ENCODE data around the gene TRIM34. TPM values are rescaled to one million over a fixed set of nuclear protein-coding genes. Genes with fewer than 3 reads are reported as not detected.
"Not testable (repeated sequence)": the region's sequence is repeated elsewhere in the genome, so short reads cannot be mapped to it uniquely, and the experiment has no call there.

Gene TRIM34
- total and polyA plus RNA-seq, 2 donors (not counting 1 experiment from before 2014, with no cell fraction given), result 21.9 to 29.1 TPM

DNA sequence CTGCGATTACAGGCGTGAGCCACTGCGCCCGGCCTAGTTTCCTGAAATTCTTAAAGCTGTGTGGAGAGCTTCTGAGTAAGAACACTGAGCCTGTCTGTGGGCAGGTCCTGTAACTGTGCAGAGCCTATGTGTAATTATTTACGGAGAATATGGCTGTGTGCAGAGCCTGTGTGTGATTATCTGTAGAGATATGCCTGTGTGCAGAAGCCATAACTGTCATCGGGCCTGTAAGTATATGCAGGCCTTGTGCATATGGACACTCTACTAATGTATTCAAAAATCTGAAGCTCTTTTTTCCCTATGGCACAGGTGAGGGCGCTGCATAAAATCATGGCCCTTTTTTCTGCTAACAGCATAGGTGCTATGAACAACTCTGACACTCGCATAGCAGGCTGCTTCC, 44.2 kb upstream of the TRIM34 start, which contains the start of gene OR52B6:
TSS of gene OR52B6 (plus strand) at position 301 of the 400 bp plus-strand sequence. CDS start at position 301, 0 bp downstream.
- H3K4me1 Mint-ChIP-seq, result no peaks in the 10 kb centered on the region
- no peaks in the 10 kb centered on the region for H3K27me3 ChIP-seq (replicated peaks in 1 of 4; ENCODE audit: control extremely low read depth in 1 of 4, control insufficient read depth in 3 of 4, insufficient read depth in 4 of 4, low read length in 3 of 4)
- no peaks in the 10 kb centered on the region for H3K9me3 Mint-ChIP-seq (ENCODE audit: insufficient read depth)
- no peaks in the 10 kb centered on the region for H3K36me3 ChIP-seq (replicated peaks in 1 of 2; ENCODE audit: control extremely low read depth in 1 of 2, control insufficient read depth in 1 of 2, extremely low read depth in 1 of 2, insufficient read depth in 2 of 2, low read length in 1 of 2)
- ChIA-PET POLR2A (no interaction called here), CTCF (interaction anchor here (1.3 kb wide), 1 partner anchor 19 kb away, joined by 4 read pairs; no protein-coding TSS in a partner anchor)
- H3K27ac ChIP-seq (ENCODE audit: low read length in 2 of 2), result no peak within 1 kb of the TSS
- no peak within 1 kb of the TSS for H3K9ac ChIP-seq (ENCODE audit: low read length)
- H2AFZ ChIP-seq (ENCODE audit: insufficient read depth, low read depth, low read length, poor library complexity, severe bottlenecking), result no peak within 1 kb of the TSS
- no peaks in the 10 kb centered on the region for H4K20me1 ChIP-seq (ENCODE audit: control insufficient read depth, insufficient read depth, low read length, poor library complexity, severe bottlenecking)
- TF ChIP-seq, protein P1, sequence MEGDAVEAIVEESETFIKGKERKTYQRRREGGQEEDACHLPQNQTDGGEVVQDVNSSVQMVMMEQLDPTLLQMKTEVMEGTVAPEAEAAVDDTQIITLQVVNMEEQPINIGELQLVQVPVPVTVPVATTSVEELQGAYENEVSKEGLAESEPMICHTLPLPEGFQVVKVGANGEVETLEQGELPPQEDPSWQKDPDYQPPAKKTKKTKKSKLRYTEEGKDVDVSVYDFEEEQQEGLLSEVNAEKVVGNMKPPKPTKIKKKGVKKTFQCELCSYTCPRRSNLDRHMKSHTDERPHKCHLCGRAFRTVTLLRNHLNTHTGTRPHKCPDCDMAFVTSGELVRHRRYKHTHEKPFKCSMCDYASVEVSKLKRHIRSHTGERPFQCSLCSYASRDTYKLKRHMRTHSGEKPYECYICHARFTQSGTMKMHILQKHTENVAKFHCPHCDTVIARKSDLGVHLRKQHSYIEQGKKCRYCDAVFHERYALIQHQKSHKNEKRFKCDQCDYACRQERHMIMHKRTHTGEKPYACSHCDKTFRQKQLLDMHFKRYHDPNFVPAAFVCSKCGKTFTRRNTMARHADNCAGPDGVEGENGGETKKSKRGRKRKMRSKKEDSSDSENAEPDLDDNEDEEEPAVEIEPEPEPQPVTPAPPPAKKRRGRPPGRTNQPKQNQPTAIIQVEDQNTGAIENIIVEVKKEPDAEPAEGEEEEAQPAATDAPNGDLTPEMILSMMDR (IDR thresholded peaks at IDR 0.05), result no peak
- no peak for TF ChIP-seq EZH2 (IDR thresholded peaks at IDR 0.05; ENCODE audit: borderline replicate concordance, insufficient read depth, low read depth, low read length, poor library complexity, severe bottlenecking)
- H3K4me1 ChIP-seq (ENCODE audit: control insufficient read depth in 2 of 2, insufficient read depth in 2 of 2, low read length in 2 of 2), result no peaks in the 10 kb centered on the region
- no peak for ATAC-seq (ENCODE audit: low read depth)
- no peak within 1 kb of the TSS for H3K27ac Mint-ChIP-seq
- 97% methylated on average over 6 of the region's 8 CpGs for WGBS (ENCODE audit: insufficient coverage)
- H3K79me2 ChIP-seq (ENCODE audit: control insufficient read depth, insufficient read depth, low read length), result no peaks in the 10 kb centered on the region
- no peak within 1 kb of the TSS for H3K4me2 ChIP-seq (replicated peaks; ENCODE audit: low read depth, low read length, poor library complexity, severe bottlenecking)
- no peak within 1 kb of the TSS for H3K4me3 ChIP-seq (ENCODE audit: control extremely low read depth in 1 of 5, extremely low read depth in 1 of 5, insufficient read depth in 1 of 5, low read depth in 2 of 5, low read length in 4 of 5)
- no peaks in the 10 kb centered on the region for H3K27me3 Mint-ChIP-seq
- no peaks in the 10 kb centered on the region for H3K9me3 ChIP-seq (ENCODE audit: control extremely low read depth in 1 of 3, control insufficient read depth in 2 of 3, insufficient read depth in 1 of 3, low read length in 2 of 3)
- no peak within 1 kb of the TSS for H3K4me3 Mint-ChIP-seq
- DNase-seq, result no peak
- intact Hi-C loops (cut with micrococcal nuclease), result no loop called here

DNA sequence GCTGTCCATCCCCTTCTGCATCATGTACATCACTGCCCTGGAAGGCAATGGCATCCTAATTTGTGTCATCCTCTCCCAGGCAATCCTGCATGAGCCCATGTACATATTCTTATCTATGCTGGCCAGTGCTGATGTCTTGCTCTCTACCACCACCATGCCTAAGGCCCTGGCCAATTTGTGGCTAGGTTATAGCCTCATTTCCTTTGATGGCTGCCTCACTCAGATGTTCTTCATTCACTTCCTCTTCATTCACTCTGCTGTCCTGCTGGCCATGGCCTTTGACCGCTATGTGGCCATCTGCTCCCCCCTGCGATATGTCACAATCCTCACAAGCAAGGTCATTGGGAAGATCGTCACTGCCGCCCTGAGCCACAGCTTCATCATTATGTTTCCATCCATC, 43.8 kb upstream of the TRIM34 start:
- Histone ChIP-seq H3K9ac (ENCODE audit: low read length) (no peak overlapping the region), H4K20me1 (ENCODE audit: control insufficient read depth, insufficient read depth, low read length, poor library complexity, severe bottlenecking) (no peaks in the 10 kb centered on the region), H3K4me1 (ENCODE audit: control insufficient read depth in 2 of 2, insufficient read depth in 2 of 2, low read length in 2 of 2) (no peaks in the 10 kb centered on the region), H3K4me2 (replicated peaks; ENCODE audit: low read depth, low read length, poor library complexity, severe bottlenecking) (no peak overlapping the region), H3K9me3 (ENCODE audit: control extremely low read depth in 1 of 3, control insufficient read depth in 2 of 3, insufficient read depth in 1 of 3, low read length in 2 of 3) (no peaks in the 10 kb centered on the region), H3K79me2 (ENCODE audit: control insufficient read depth, insufficient read depth, low read length) (no peaks in the 10 kb centered on the region), H3K27me3 (replicated peaks in 1 of 4; ENCODE audit: control extremely low read depth in 1 of 4, control insufficient read depth in 3 of 4, insufficient read depth in 4 of 4, low read length in 3 of 4) (no peaks in the 10 kb centered on the region), H3K4me3 (ENCODE audit: control extremely low read depth in 1 of 5, extremely low read depth in 1 of 5, insufficient read depth in 1 of 5, low read depth in 2 of 5, low read length in 4 of 5) (no peak overlapping the region), H3K27ac (ENCODE audit: low read length in 2 of 2) (no peak overlapping the region), H3K36me3 (replicated peaks in 1 of 2; ENCODE audit: control extremely low read depth in 1 of 2, control insufficient read depth in 1 of 2, extremely low read depth in 1 of 2, insufficient read depth in 2 of 2, low read length in 1 of 2) (no peaks in the 10 kb centered on the region), H2AFZ (ENCODE audit: insufficient read depth, low read depth, low read length, poor library complexity, severe bottlenecking) (no peak overlapping the region)
- Mint-ChIP-seq H3K27ac (no peak overlapping the region), H3K27me3 (no peaks in the 10 kb centered on the region), H3K4me3 (no peak overlapping the region), H3K4me1 (no peaks in the 10 kb centered on the region), H3K9me3 (ENCODE audit: insufficient read depth) (no peaks in the 10 kb centered on the region)
- no peak for TF ChIP-seq EZH2 (IDR thresholded peaks at IDR 0.05; ENCODE audit: borderline replicate concordance, insufficient read depth, low read depth, low read length, poor library complexity, severe bottlenecking)
- TF ChIP-seq, protein P1 (IDR thresholded peaks at IDR 0.05), result no peak
- 71% methylated on average over 4 of the region's 4 CpGs for WGBS (ENCODE audit: insufficient coverage)
- no peak for DNase-seq
- ChIA-PET CTCF (interaction anchor here (1.3 kb wide), 1 partner anchor 19 kb away, joined by 4 read pairs; no protein-coding TSS in a partner anchor), POLR2A (no interaction called here)
- intact Hi-C loops (cut with micrococcal nuclease), result no loop called here
- ATAC-seq (ENCODE audit: low read depth), result no peak

DNA sequence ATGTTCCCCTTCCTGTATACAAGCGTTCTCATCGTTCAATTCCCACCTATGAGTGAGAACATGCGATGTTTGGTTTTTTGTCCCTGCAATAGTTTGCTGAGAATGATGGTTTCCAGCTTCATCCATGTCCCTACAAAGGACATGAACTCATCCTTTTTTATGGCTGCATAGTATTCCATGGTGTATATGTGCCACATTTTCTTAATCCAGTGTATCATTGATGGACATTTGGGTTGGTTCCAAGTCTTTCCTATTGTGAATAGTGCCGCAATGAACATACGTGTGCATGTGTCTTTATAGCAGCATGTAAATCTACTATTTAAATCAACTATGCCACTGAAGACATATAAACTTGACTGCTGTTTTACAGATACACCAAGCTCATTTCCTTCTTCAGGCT, 40.3 kb upstream of the TRIM34 start:
- H3K9ac ChIP-seq (ENCODE audit: low read length); H3K27me3 Mint-ChIP-seq; H3K27ac Mint-ChIP-seq; H3K27me3 ChIP-seq (replicated peaks in 1 of 4; ENCODE audit: control extremely low read depth in 1 of 4, control insufficient read depth in 3 of 4, insufficient read depth in 4 of 4, low read length in 3 of 4); intact Hi-C loops (cut with micrococcal nuclease); H3K4me1 Mint-ChIP-seq; POLR2A ChIA-PET; H3K4me3 ChIP-seq (ENCODE audit: control extremely low read depth in 1 of 5, extremely low read depth in 1 of 5, insufficient read depth in 1 of 5, low read depth in 2 of 5, low read length in 4 of 5); H3K36me3 ChIP-seq (replicated peaks in 1 of 2; ENCODE audit: control extremely low read depth in 1 of 2, control insufficient read depth in 1 of 2, extremely low read depth in 1 of 2, insufficient read depth in 2 of 2, low read length in 1 of 2); H3K27ac ChIP-seq (ENCODE audit: low read length in 2 of 2); H3K9me3 Mint-ChIP-seq (ENCODE audit: insufficient read depth); H3K4me2 ChIP-seq (replicated peaks; ENCODE audit: low read depth, low read length, poor library complexity, severe bottlenecking); CTCF ChIA-PET; ATAC-seq (ENCODE audit: low read depth); H3K4me1 ChIP-seq (ENCODE audit: control insufficient read depth in 2 of 2, insufficient read depth in 2 of 2, low read length in 2 of 2); H3K4me3 Mint-ChIP-seq; H2AFZ ChIP-seq (ENCODE audit: insufficient read depth, low read depth, low read length, poor library complexity, severe bottlenecking); H3K79me2 ChIP-seq (ENCODE audit: control insufficient read depth, insufficient read depth, low read length); H3K9me3 ChIP-seq (ENCODE audit: control extremely low read depth in 1 of 3, control insufficient read depth in 2 of 3, insufficient read depth in 1 of 3, low read length in 2 of 3); H4K20me1 ChIP-seq (ENCODE audit: control insufficient read depth, insufficient read depth, low read length, poor library complexity, severe bottlenecking); DNase-seq: not testable (repeated sequence)
- no CpG with 5 or more reads among the region's 5 CpGs for WGBS (ENCODE audit: insufficient coverage)
